Measurements from ENCODE around the gene CD226.

The CD226 gene

DNA sequence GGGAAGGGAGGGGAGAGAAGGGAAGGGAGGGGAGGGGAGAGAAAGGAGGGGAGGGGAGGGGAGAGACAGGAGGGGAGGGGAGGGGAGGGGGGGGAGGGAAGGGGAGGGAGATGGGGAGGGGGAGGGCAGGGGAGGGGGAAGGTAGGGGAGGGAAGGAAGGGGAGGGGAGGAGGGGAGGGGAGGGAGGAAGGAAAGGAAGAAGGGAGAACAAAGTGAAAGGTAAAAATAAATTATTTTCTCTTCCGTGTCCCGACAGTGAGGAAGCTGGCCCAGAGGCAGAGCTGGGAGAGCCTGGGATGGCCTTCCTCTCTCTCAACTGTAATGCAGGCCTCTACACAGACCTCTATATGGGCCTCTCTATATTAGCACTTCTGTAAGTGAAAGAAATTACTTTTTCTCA is 53.2 kb downstream of the CD226 start (continued):
- TF ChIP-seq, protein P1, sequence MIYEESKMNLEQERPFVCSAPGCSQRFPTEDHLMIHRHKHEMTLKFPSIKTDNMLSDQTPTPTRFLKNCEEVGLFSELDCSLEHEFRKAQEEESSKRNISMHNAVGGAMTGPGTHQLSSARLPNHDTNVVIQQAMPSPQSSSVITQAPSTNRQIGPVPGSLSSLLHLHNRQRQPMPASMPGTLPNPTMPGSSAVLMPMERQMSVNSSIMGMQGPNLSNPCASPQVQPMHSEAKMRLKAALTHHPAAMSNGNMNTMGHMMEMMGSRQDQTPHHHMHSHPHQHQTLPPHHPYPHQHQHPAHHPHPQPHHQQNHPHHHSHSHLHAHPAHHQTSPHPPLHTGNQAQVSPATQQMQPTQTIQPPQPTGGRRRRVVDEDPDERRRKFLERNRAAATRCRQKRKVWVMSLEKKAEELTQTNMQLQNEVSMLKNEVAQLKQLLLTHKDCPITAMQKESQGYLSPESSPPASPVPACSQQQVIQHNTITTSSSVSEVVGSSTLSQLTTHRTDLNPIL (CRISPR knock-in tag; IDR thresholded peaks at IDR 0.05; ENCODE audit: low read depth) = no peak
- TF ChIP-seq ZC3H10 (CRISPR knock-in tag; IDR thresholded peaks at IDR 0.05) = no peak
- TF ChIP-seq RARB (CRISPR knock-in tag; IDR thresholded peaks at IDR 0.05) = no peak
- TF ChIP-seq, protein P2, sequence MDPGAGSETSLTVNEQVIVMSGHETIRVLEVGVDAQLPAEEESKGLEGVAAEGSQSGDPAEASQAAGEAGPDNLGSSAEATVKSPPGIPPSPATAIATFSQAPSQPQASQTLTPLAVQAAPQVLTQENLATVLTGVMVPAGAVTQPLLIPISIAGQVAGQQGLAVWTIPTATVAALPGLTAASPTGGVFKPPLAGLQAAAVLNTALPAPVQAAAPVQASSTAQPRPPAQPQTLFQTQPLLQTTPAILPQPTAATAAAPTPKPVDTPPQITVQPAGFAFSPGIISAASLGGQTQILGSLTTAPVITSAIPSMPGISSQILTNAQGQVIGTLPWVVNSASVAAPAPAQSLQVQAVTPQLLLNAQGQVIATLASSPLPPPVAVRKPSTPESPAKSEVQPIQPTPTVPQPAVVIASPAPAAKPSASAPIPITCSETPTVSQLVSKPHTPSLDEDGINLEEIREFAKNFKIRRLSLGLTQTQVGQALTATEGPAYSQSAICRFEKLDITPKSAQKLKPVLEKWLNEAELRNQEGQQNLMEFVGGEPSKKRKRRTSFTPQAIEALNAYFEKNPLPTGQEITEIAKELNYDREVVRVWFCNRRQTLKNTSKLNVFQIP (CRISPR knock-in tag; IDR thresholded peaks at IDR 0.05; ENCODE audit: borderline replicate concordance, low read depth) = no peak
- TF ChIP-seq GLIS3 (CRISPR knock-in tag; IDR thresholded peaks at IDR 0.05) = no peak
- TF ChIP-seq PPARA (CRISPR knock-in tag; IDR thresholded peaks at IDR 0.05; ENCODE audit: borderline replicate concordance) = no peak
- TF ChIP-seq TCF4 (CRISPR knock-in tag; IDR thresholded peaks at IDR 0.05; ENCODE audit: borderline replicate concordance) = no peak
- no peak for TF ChIP-seq SNAI2 (CRISPR knock-in tag; IDR thresholded peaks at IDR 0.05)
- no peak for TF ChIP-seq ISL1 (CRISPR knock-in tag; IDR thresholded peaks at IDR 0.05)
- no peak for TF ChIP-seq ZNF8 (CRISPR knock-in tag; IDR thresholded peaks at IDR 0.05)
- no peak for TF ChIP-seq ARNTL (CRISPR knock-in tag; IDR thresholded peaks at IDR 0.05; ENCODE audit: borderline replicate concordance, low read depth)
- TF ChIP-seq TOX (CRISPR knock-in tag; IDR thresholded peaks at IDR 0.05; ENCODE audit: borderline replicate concordance) = no peak

DNA sequence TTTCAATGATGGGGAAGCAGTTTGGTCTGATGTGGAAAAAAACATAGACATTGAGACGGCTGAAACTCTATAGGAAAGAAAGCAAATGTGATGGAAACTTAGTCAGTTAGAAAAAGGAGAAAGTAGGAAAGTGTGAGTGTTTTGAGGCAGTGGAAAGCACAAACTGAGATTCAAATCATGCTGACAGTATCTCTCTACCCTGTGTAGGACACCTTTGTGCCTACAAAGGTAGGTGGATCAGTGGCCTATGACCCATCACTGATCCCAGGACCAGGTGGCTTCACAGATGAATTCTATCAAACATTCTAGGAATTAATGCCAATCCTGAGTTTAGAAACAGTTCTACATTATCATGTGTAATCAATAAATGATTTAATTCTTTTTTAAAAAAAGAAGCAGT is 57.1 kb downstream of the CD226 start:
- TF ChIP-seq ARNTL (CRISPR knock-in tag; IDR thresholded peaks at IDR 0.05; ENCODE audit: borderline replicate concordance, low read depth) (no peak), OSR1 (CRISPR knock-in tag; IDR thresholded peaks at IDR 0.05) (no peak), TCF4 (CRISPR knock-in tag; IDR thresholded peaks at IDR 0.05; ENCODE audit: borderline replicate concordance) (no peak), ZFP30 (CRISPR knock-in tag; IDR thresholded peaks at IDR 0.05) (no peak), ZNF8 (CRISPR knock-in tag; IDR thresholded peaks at IDR 0.05) (no peak), PPARA (CRISPR knock-in tag; IDR thresholded peaks at IDR 0.05; ENCODE audit: borderline replicate concordance) (no peak), SNAI2 (CRISPR knock-in tag; IDR thresholded peaks at IDR 0.05) (no peak), BACH2 (CRISPR knock-in tag; IDR thresholded peaks at IDR 0.05; ENCODE audit: borderline replicate concordance) (no peak), ISL1 (CRISPR knock-in tag; IDR thresholded peaks at IDR 0.05) (no peak), ESRRG (CRISPR knock-in tag; IDR thresholded peaks at IDR 0.05) (no peak), ZNF565 (CRISPR knock-in tag; conservative IDR thresholded peaks at IDR 0.05; ENCODE audit: low read depth) (no peak), ZNF70 (CRISPR knock-in tag; IDR thresholded peaks at IDR 0.05) (no peak), RARB (CRISPR knock-in tag; IDR thresholded peaks at IDR 0.05) (no peak)
- TF ChIP-seq, protein P2 (CRISPR knock-in tag; IDR thresholded peaks at IDR 0.05; ENCODE audit: borderline replicate concordance, low read depth) = no peak
- TF ChIP-seq, protein P3, sequence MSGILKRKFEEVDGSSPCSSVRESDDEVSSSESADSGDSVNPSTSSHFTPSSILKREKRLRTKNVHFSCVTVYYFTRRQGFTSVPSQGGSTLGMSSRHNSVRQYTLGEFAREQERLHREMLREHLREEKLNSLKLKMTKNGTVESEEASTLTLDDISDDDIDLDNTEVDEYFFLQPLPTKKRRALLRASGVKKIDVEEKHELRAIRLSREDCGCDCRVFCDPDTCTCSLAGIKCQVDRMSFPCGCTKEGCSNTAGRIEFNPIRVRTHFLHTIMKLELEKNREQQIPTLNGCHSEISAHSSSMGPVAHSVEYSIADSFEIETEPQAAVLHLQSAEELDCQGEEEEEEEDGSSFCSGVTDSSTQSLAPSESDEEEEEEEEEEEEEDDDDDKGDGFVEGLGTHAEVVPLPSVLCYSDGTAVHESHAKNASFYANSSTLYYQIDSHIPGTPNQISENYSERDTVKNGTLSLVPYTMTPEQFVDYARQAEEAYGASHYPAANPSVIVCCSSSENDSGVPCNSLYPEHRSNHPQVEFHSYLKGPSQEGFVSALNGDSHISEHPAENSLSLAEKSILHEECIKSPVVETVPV (CRISPR knock-in tag; IDR thresholded peaks at IDR 0.05) = no peak
- no peak for ATAC-seq

DNA sequence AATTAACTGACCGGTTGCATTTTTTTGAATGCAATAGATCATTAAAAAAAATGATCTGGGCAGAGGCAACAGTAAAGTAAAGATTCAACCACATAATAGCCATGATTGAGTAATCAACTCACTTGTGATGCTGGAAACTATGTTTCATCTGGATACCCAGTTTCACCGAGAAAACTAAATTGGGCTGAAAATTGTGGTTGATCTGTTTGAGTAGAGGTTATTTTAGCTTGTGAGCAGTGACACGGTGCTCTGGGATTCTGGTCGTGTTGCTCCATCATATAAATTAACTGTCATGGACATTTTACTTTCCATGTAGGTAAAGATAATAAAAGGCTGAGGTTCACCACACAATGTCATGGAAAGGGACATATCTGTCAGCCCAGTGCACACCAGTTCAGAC is 58.7 kb downstream of the CD226 start:
- ATAC-seq = no peak
- TF ChIP-seq, protein P4, sequence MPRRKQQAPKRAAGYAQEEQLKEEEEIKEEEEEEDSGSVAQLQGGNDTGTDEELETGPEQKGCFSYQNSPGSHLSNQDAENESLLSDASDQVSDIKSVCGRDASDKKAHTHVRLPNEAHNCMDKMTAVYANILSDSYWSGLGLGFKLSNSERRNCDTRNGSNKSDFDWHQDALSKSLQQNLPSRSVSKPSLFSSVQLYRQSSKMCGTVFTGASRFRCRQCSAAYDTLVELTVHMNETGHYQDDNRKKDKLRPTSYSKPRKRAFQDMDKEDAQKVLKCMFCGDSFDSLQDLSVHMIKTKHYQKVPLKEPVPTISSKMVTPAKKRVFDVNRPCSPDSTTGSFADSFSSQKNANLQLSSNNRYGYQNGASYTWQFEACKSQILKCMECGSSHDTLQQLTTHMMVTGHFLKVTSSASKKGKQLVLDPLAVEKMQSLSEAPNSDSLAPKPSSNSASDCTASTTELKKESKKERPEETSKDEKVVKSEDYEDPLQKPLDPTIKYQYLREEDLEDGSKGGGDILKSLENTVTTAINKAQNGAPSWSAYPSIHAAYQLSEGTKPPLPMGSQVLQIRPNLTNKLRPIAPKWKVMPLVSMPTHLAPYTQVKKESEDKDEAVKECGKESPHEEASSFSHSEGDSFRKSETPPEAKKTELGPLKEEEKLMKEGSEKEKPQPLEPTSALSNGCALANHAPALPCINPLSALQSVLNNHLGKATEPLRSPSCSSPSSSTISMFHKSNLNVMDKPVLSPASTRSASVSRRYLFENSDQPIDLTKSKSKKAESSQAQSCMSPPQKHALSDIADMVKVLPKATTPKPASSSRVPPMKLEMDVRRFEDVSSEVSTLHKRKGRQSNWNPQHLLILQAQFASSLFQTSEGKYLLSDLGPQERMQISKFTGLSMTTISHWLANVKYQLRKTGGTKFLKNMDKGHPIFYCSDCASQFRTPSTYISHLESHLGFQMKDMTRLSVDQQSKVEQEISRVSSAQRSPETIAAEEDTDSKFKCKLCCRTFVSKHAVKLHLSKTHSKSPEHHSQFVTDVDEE (CRISPR knock-in tag; IDR thresholded peaks at IDR 0.05) = no peak
- no peak for TF ChIP-seq ZNF8 (CRISPR knock-in tag; IDR thresholded peaks at IDR 0.05)
